IMR-90 (cell line): Measurements from ENCODE around the gene VAT1L. TPM values are rescaled to one million over a fixed set of nuclear protein-coding genes. Genes with fewer than 3 reads are reported as not detected.

ENCODE experiments used
- ATAC-seq: fragments of 200-7000 bp; cut with Tn5 transposase; 2 replicates; pipeline ENCODE4 v1.9.1; 2020; ENCODE audit warnings: low read depth, mild to moderate bottlenecking, moderate library complexity
- BruUV-seq: library from RNA; stranded (reverse); fragments of 400-500 nt; replicated peaks from 2 replicates; lab custom pipeline; 2021; lab: Mats Ljungman, UMichigan
- CTCF ChIA-PET: fragments of 300-600 bp; formaldehyde crosslinking; extraction: SDS; loops from one replicate; lab custom pipeline; 2021; ENCODE audit warnings: antibody characterized with exemption; lab: Yijun Ruan, JAX
- POLR2A ChIA-PET: fragments of 300-600 bp; sonication (Branson Sonifier 250); formaldehyde crosslinking; loops from one replicate; lab custom pipeline; 2022; ENCODE audit warnings: antibody characterized with exemption; ENCODE audit not compliant: unreplicated experiment; lab: Charles Lee
- DNase-seq: peaks from one replicate; pipeline ENCODE4 v3.0.0; 2013
- H2AFZ ChIP-seq: replicated peaks from 2 replicates; pipeline ENCODE3; 2013; ENCODE audit warnings: low read length, mild to moderate bottlenecking; ENCODE audit not compliant: poor library complexity
- H2AK5ac ChIP-seq: 2 replicates; pipeline ENCODE4 v1.6.1; 2013; ENCODE audit warnings: low read depth, low read length, inconsistent platforms
- H2AK9ac ChIP-seq: replicated peaks from 2 replicates; pipeline ENCODE3; 2013; ENCODE audit warnings: mild to moderate bottlenecking, low read depth, low read length, moderate library complexity; ENCODE audit not compliant: poor library complexity
- H2BK120ac ChIP-seq: 2 replicates; pipeline ENCODE4 v1.6.1; 2013; ENCODE audit warnings: low read depth, low read length, inconsistent platforms
- H2BK15ac ChIP-seq: 3 replicates; pipeline ENCODE4 v1.6.1; 2013; ENCODE audit warnings: low read depth, low read length, inconsistent platforms
- H2BK20ac ChIP-seq: 2 replicates; pipeline ENCODE4 v1.6.1; 2013; ENCODE audit warnings: low read depth, mild to moderate bottlenecking, inconsistent platforms, low read length, moderate library complexity
- H2BK5ac ChIP-seq: 2 replicates; pipeline ENCODE4 v1.6.1; 2013; ENCODE audit warnings: mild to moderate bottlenecking, low read depth, low read length, inconsistent platforms; ENCODE audit not compliant: poor library complexity, severe bottlenecking
- H3K14ac ChIP-seq: replicated peaks from 2 replicates; pipeline ENCODE4 v1.6.1; 2013; ENCODE audit warnings: low read depth, low read length, inconsistent platforms
- H3K18ac ChIP-seq: 2 replicates; pipeline ENCODE4 v1.6.1; 2013; ENCODE audit warnings: low read depth, low read length, control low read depth
- H3K23ac ChIP-seq: 2 replicates; pipeline ENCODE4 v1.6.1; 2013; ENCODE audit warnings: low read depth, low read length, inconsistent platforms
- H3K27ac ChIP-seq: 2 replicates; pipeline ENCODE4 v1.5.1; 2013; ENCODE audit warnings: mild to moderate bottlenecking, control low read depth, low read length; ENCODE audit not compliant: insufficient read depth
- H3K27me3 ChIP-seq: 2 replicates; pipeline ENCODE4 v1.6.1; 2013; ENCODE audit warnings: low read length; ENCODE audit not compliant: control insufficient read depth, insufficient read depth
- H3K36me3 ChIP-seq: 2 replicates; pipeline ENCODE4 v1.6.1; 2013; ENCODE audit warnings: low read length, mixed read lengths; ENCODE audit not compliant: control insufficient read depth, insufficient read depth
- H3K4ac ChIP-seq: 2 replicates; pipeline ENCODE4 v1.6.1; 2013; ENCODE audit warnings: low read depth, low read length, inconsistent platforms
- H3K4me1 ChIP-seq: 2 replicates; pipeline ENCODE4 v1.6.1; 2013; ENCODE audit warnings: low read length, mixed read lengths; ENCODE audit not compliant: control insufficient read depth, insufficient read depth
- H3K4me2 ChIP-seq: 2 replicates; pipeline ENCODE4 v1.6.1; 2013; ENCODE audit warnings: low read depth, mild to moderate bottlenecking, control low read depth, low read length, moderate library complexity
- H3K4me3 ChIP-seq: 2 replicates; pipeline ENCODE4 v1.5.1; 2013; ENCODE audit warnings: low read depth, mild to moderate bottlenecking, control low read depth, low read length, moderate library complexity; ENCODE audit not compliant: insufficient read depth
- H3K56ac ChIP-seq: 2 replicates; pipeline ENCODE4 v1.6.1; 2013; ENCODE audit warnings: low read length, inconsistent platforms; ENCODE audit not compliant: insufficient read depth; ENCODE audit errors: extremely low read depth
- H3K79me1 ChIP-seq, 2 experiments: 2 replicates each; pipeline ENCODE4 v1.6.1; 2013; ENCODE audit warnings: low read length in 2 of 2, inconsistent platforms in 1 of 2, low read depth in 1 of 2
- H3K9ac ChIP-seq: 2 replicates; pipeline ENCODE4 v1.6.1; 2013; ENCODE audit warnings: low read depth, low read length, control low read depth
- H3K9me1 ChIP-seq: 2 replicates; pipeline ENCODE4 v1.6.1; 2013; ENCODE audit warnings: low read length, inconsistent platforms; ENCODE audit not compliant: insufficient read depth
- H3K9me3 ChIP-seq: 2 replicates; pipeline ENCODE4 v1.6.1; 2013; ENCODE audit warnings: low read length; ENCODE audit not compliant: control insufficient read depth, insufficient read depth
- H4K20me1 ChIP-seq: 2 replicates; pipeline ENCODE4 v1.6.1; 2013; ENCODE audit warnings: low read length, inconsistent platforms; ENCODE audit not compliant: insufficient read depth
- H4K5ac ChIP-seq: 2 replicates; pipeline ENCODE4 v1.6.1; 2013; ENCODE audit warnings: mild to moderate bottlenecking, low read depth, low read length, control low read depth
- H4K8ac ChIP-seq, 2 experiments: 2 replicates each; pipeline ENCODE4 v1.6.1; 2013; ENCODE audit warnings: low read depth in 2 of 2, low read length in 2 of 2, control low read depth in 1 of 2, inconsistent platforms in 1 of 2
- H4K91ac ChIP-seq: 2 replicates; pipeline ENCODE4 v1.6.1; 2013; ENCODE audit warnings: low read depth, low read length, inconsistent platforms; ENCODE audit not compliant: insufficient read depth
- BHLHE40 ChIP-seq: fragments of 150-350 bp; IDR thresholded peaks from 2 replicates; pipeline ENCODE4 v1.6.1; 2016; ENCODE audit warnings: mild to moderate bottlenecking, low read depth, low read length
- RFX5 ChIP-seq: IDR thresholded peaks from 2 replicates; pipeline ENCODE4 v1.8.0; 2012; ENCODE audit warnings: low read depth, mild to moderate bottlenecking, low read length, moderate library complexity
- USF2 ChIP-seq: fragments of 150-350 bp; IDR thresholded peaks from 2 replicates; pipeline ENCODE4 v1.6.1; 2017; ENCODE audit warnings: mild to moderate bottlenecking, antibody characterized with exemption, low read length, low read depth
- WGBS, 2 experiments: methylation state at CpG; one replicate each; pipeline versions ENCODE4 v1.1.5 to v1.1.7; 2013; ENCODE audit warnings: missing lambda C conversion rate in 2 of 2; ENCODE audit not compliant: insufficient read length in 1 of 2; ENCODE audit errors: extremely low coverage in 2 of 2; 5-methylcytosine and 5-hydroxymethylcytosine counted together
- dilution Hi-C: fragments of 300-500 bp; cut with HindIII; formaldehyde crosslinking; loops from one replicate; pipeline ENCODE4 v1.14.3; 2018; ENCODE audit warnings: low sequenced_read_pairs; ENCODE audit not compliant: unreplicated experiment
- in situ Hi-C: fragments of 300-500 bp; cut with MboI; formaldehyde crosslinking; loops from 3 replicates; pipeline ENCODE4 v1.14.3; 2019; ENCODE audit warnings: low sequenced_read_pairs, inconsistent platforms, mixed read lengths
- intact Hi-C: fragments of 100-400 bp; cut with micrococcal nuclease; formaldehyde crosslinking; loops from 2 replicates; pipeline ENCODE4 v1.10.0; 2022
- polyA plus RNA-seq, 3 experiments: library from polyadenylated mRNA; depleted of rRNA; stranded (reverse); fragments of >200 nt; gene quantifications; 2 replicates each; pipeline ENCODE4 v1.2.3, GENCODE V29; 2012; ENCODE audit warnings: low replicate concordance in 1 of 3
- total RNA-seq: library from RNA; depleted of rRNA; stranded (reverse); fragments of >200 nt; gene quantifications from 2 replicates; pipeline ENCODE4 v1.2.3, GENCODE V29; 2012

Gene VAT1L
- total and polyA plus RNA-seq, 2 of the 4 experiments (the other 2 are of a cell fraction): 15.4 to 18.5 TPM

- peak overlapping the region; percentile 43; the same call in 1 of the 2 replicates for H4K91ac ChIP-seq
- H2AFZ ChIP-seq: no peak overlapping the region
- H3K23ac ChIP-seq: no peak overlapping the region
- H3K27me3 ChIP-seq: no peaks in the 10 kb centered on the region
- no peaks in the 10 kb centered on the region for H3K36me3 ChIP-seq
- H3K18ac ChIP-seq: no peak overlapping the region; the same call in 1 of the 2 replicates
- ATAC-seq (no peak), DNase-seq (no peak)
- 0 out of 2 replicates have a peak overlapping the region, but pooled peaks have one; percentile 79 for H2BK120ac ChIP-seq
- no peak overlapping the region for H2BK15ac ChIP-seq
- H4K20me1 ChIP-seq: no peaks in the 10 kb centered on the region
- no peak overlapping the region for H2BK5ac ChIP-seq
- H3K4me1 ChIP-seq: peaks cover 23% of the 10 kb centered on the region
- intact Hi-C loops: loop anchor here (5.0 kb wide), 1 partner anchor 174 kb away; the partner anchor contains the start of gene NUDT7
- no peak overlapping the region for H3K4me2 ChIP-seq
- TF ChIP-seq RFX5 (no peak), USF2 (no peak), BHLHE40 (no peak)
- H3K9ac ChIP-seq: no peak overlapping the region
- H3K9me3 ChIP-seq: no peaks in the 10 kb centered on the region
- H3K79me1 ChIP-seq: no peaks in the 10 kb centered on the region
- no CpG with 5 or more reads among the region's 7 CpGs for WGBS, 2 experiments
- H3K4ac ChIP-seq: peak overlapping the region; percentile 66; the same call in 1 of the 2 replicates
- 0 out of 2 replicates have a peak overlapping the region, but pooled peaks have one; percentile 10 for H3K56ac ChIP-seq
- H2BK20ac ChIP-seq: no peak overlapping the region
- H3K27ac ChIP-seq: no peak overlapping the region
- in situ Hi-C loops: no loop called here
- dilution Hi-C loops: no loop called here
- ChIA-PET POLR2A (no interaction called here), CTCF (no interaction called here)
- no peak overlapping the region for H4K8ac ChIP-seq
- no peak overlapping the region for H3K4me3 ChIP-seq
- no TSS peak for BruUV-seq
- peaks cover 18% of the 10 kb centered on the region for H3K9me1 ChIP-seq
- peak overlapping the region; percentile 56; the same call in 1 of the 2 replicates for H2AK5ac ChIP-seq
- no peak overlapping the region for H4K5ac ChIP-seq
- H2AK9ac ChIP-seq: no peak overlapping the region
- H3K14ac ChIP-seq: 0 out of 2 replicates have a peak overlapping the region, but pooled peaks have one; percentile 1
Measured at GRCh38 chr16:77895962-77896361, 107.6 kb downstream of the VAT1L start.
